Uterus (tissue), 2 donors: ENCODE data around the gene MAPT.

Experiments used
- CTCF ChIP-seq, 4 experiments: fragments of 200-600 bp in 2 of 4; fragments of 450-650 bp in 2 of 4; sonication (generic) in 2 of 4; IDR thresholded peaks; one replicate each; pipeline ENCODE4 v1.5.1; 2016 to 2019; ENCODE audit warnings: antibody characterized with exemption in 4 of 4, mild to moderate bottlenecking in 2 of 4, moderate library complexity in 1 of 4
- POLR2A ChIP-seq, 2 donors: fragments of 450-650 bp; IDR thresholded peaks; one replicate each; pipeline ENCODE4 v1.6.1; 2016; ENCODE audit warnings: antibody characterized with exemption in 2 of 2, mild to moderate bottlenecking in 1 of 2, moderate library complexity in 1 of 2

- no peak for TF ChIP-seq CTCF (IDR thresholded peaks at IDR 0.05)
- TF ChIP-seq POLR2A (IDR thresholded peaks at IDR 0.05): no peak
These were observed 19.8 kb downstream of the MAPT start for GRCh38 chr17:45914047-45914717.
